H1 (cell line): ENCODE measurements around the gene JUP. TPM values are rescaled to one million over a fixed set of nuclear protein-coding genes. Genes with fewer than 3 reads are reported as not detected.

ENCODE experiments used
- CTCF ChIA-PET: fragments of 300-600 bp; sonication (Branson Sonifier 250); formaldehyde crosslinking; loops from one replicate; lab custom pipeline; 2021; ENCODE audit not compliant: partially characterized antibody; lab: Charles Lee
- POLR2A ChIA-PET: fragments of 300-600 bp; sonication (Branson Sonifier 250); formaldehyde crosslinking; loops from one replicate; lab custom pipeline; 2021; ENCODE audit warnings: inconsistent platforms; ENCODE audit not compliant: partially characterized antibody; lab: Charles Lee
- DNase-seq, 2 experiments: peaks; one replicate each; pipeline versions ENCODE4 v3.0.0 to v3.0.0-alpha.2; 2010 to 2022; ENCODE audit warnings: low spot score in 2 of 2, low read depth in 1 of 2, mixed read lengths in 1 of 2
- FAIRE-seq: peaks from 2 replicates; lab custom pipeline; 2011; peaks lifted over from hg19 to GRCh38; lab: Jason Lieb, UNC
- H2AFZ ChIP-seq: 2 replicates; pipeline ENCODE4 v1.8.1; 2012; ENCODE audit warnings: low read length, inconsistent platforms
- H2AK5ac ChIP-seq: 2 replicates; pipeline ENCODE4 v1.6.1; 2013; ENCODE audit warnings: low read depth, low read length
- H2BK120ac ChIP-seq: replicated peaks from 2 replicates; pipeline ENCODE3; 2013; ENCODE audit warnings: low read depth, low read length, inconsistent platforms
- H2BK12ac ChIP-seq: 2 replicates; pipeline ENCODE4 v1.6.1; 2013; ENCODE audit warnings: low read depth, low read length
- H2BK15ac ChIP-seq: 2 replicates; pipeline ENCODE4 v1.6.1; 2013; ENCODE audit warnings: low read length
- H2BK20ac ChIP-seq: 2 replicates; pipeline ENCODE4 v1.6.1; 2013; ENCODE audit warnings: low read length
- H2BK5ac ChIP-seq: 2 replicates; pipeline ENCODE4 v1.6.1; 2013; ENCODE audit warnings: low read depth, low read length
- H3K14ac ChIP-seq: 2 replicates; pipeline ENCODE4 v1.6.1; 2013; ENCODE audit warnings: inconsistent platforms; ENCODE audit not compliant: insufficient read length
- H3K18ac ChIP-seq: 2 replicates; pipeline ENCODE4 v1.6.1; 2013; ENCODE audit warnings: low read length; ENCODE audit errors: extremely low read depth
- H3K23ac ChIP-seq: 2 replicates; pipeline ENCODE4 v1.6.1; 2013; ENCODE audit warnings: inconsistent platforms; ENCODE audit not compliant: insufficient read length
- H3K23me2 ChIP-seq: 2 replicates; pipeline ENCODE4 v1.6.1; 2013; ENCODE audit warnings: low read depth, low read length
- H3K27ac ChIP-seq: 2 replicates; pipeline ENCODE4 v1.6.1; 2011; ENCODE audit warnings: low read depth, low read length, inconsistent platforms
- H3K27me3 ChIP-seq, 4 experiments: replicated peaks in 1 of 4; 1 replicate in 1 of 4; 2 replicates in 3 of 4; pipeline versions ENCODE4 v1.6.1 to v1.8.1; 2011 to 2013; ENCODE audit warnings: low read length in 3 of 4, mild to moderate bottlenecking in 3 of 4, inconsistent platforms in 2 of 4, mixed read lengths in 2 of 4, moderate library complexity in 1 of 4; ENCODE audit not compliant: control insufficient read depth in 3 of 4, insufficient read depth in 3 of 4; ENCODE audit errors: extremely low read depth in 1 of 4
- H3K36me3 ChIP-seq, 4 experiments: 2 replicates each; pipeline versions ENCODE4 v1.6.1 to v1.8.1; 2011 to 2013; ENCODE audit warnings: mild to moderate bottlenecking in 4 of 4, low read length in 3 of 4, moderate library complexity in 2 of 4, control low read depth in 1 of 4, inconsistent platforms in 1 of 4; ENCODE audit not compliant: insufficient read depth in 4 of 4, control insufficient read depth in 2 of 4
- H3K4ac ChIP-seq: replicated peaks from 2 replicates; pipeline ENCODE3; 2013; ENCODE audit warnings: low read length, low read depth, mixed read lengths, inconsistent platforms; ENCODE audit not compliant: insufficient read length
- H3K4me1 ChIP-seq, 4 experiments: replicated peaks in 1 of 4; 1 replicate in 1 of 4; 2 replicates in 3 of 4; pipeline versions ENCODE4 v1.6.1 to v1.8.1; 2011 to 2013; ENCODE audit warnings: low read length in 3 of 4, inconsistent platforms in 2 of 4, mixed read lengths in 1 of 4; ENCODE audit not compliant: insufficient read depth in 4 of 4, control insufficient read depth in 3 of 4
- H3K4me2 ChIP-seq, 2 experiments: 2 replicates each; pipeline versions ENCODE4 v1.6.1 to v1.8.1; 2011 to 2013; ENCODE audit warnings: low read depth in 2 of 2, low read length in 2 of 2, control low read depth in 1 of 2, inconsistent platforms in 1 of 2, mild to moderate bottlenecking in 1 of 2; ENCODE audit not compliant: insufficient read depth in 1 of 2
- H3K4me3 ChIP-seq, 4 experiments: fragments of 200-600, 300-600 bp in 1 of 4; sonication (generic), shearing (Covaris generic), sonication (Bioruptor Twin) in 1 of 4; 2 replicates each; pipeline versions ENCODE4 v1.5.1 to v1.8.1; 2011 to 2016; ENCODE audit warnings: low read length in 4 of 4, low read depth in 3 of 4, control low read depth in 2 of 4, inconsistent platforms in 2 of 4, mild to moderate bottlenecking in 2 of 4, mixed read lengths in 1 of 4, moderate library complexity in 1 of 4; ENCODE audit not compliant: insufficient read depth in 2 of 4; ENCODE audit errors: extremely low read depth in 1 of 4
- H3K56ac ChIP-seq: replicated peaks from 2 replicates; pipeline ENCODE3; 2013; ENCODE audit warnings: low read depth, mild to moderate bottlenecking, mixed read lengths, low read length, inconsistent platforms; ENCODE audit not compliant: insufficient read length
- H3K79me1 ChIP-seq: 2 replicates; pipeline ENCODE4 v1.6.1; 2013; ENCODE audit warnings: low read depth, low read length, control low read depth
- H3K79me2 ChIP-seq, 2 experiments: 2 replicates each; pipeline versions ENCODE4 v1.6.1 to v1.8.1; 2012 to 2013; ENCODE audit warnings: low read length in 2 of 2, mild to moderate bottlenecking in 2 of 2, inconsistent platforms in 1 of 2; ENCODE audit not compliant: insufficient read depth in 2 of 2, control insufficient read depth in 1 of 2
- H3K9ac ChIP-seq, 4 experiments: replicated peaks in 1 of 4; 1 replicate in 1 of 4; 2 replicates in 3 of 4; pipeline versions ENCODE4 v1.6.1 to v1.8.1; 2011 to 2013; ENCODE audit warnings: low read depth in 3 of 4, low read length in 3 of 4, control low read depth in 2 of 4, mild to moderate bottlenecking in 2 of 4, moderate library complexity in 2 of 4, inconsistent platforms in 1 of 4; ENCODE audit errors: extremely low read depth in 1 of 4
- H3K9me3 ChIP-seq, 2 experiments: 2 replicates each; pipeline versions ENCODE4 v1.6.1 to v1.8.1; 2012 to 2013; ENCODE audit warnings: mild to moderate bottlenecking in 2 of 2, moderate library complexity in 2 of 2, control low read depth in 1 of 2, inconsistent platforms in 1 of 2, low read depth in 1 of 2, low read length in 1 of 2, mixed read lengths in 1 of 2; ENCODE audit not compliant: insufficient read depth in 2 of 2
- H4K20me1 ChIP-seq, 2 experiments: replicated peaks in 1 of 2; 2 replicates each; pipeline versions ENCODE3 to v1.8.1; 2011 to 2013; ENCODE audit warnings: inconsistent platforms in 2 of 2, low read length in 2 of 2, mild to moderate bottlenecking in 1 of 2; ENCODE audit not compliant: insufficient read depth in 2 of 2, control insufficient read depth in 1 of 2
- H4K5ac ChIP-seq: 2 replicates; pipeline ENCODE4 v1.6.1; 2013; ENCODE audit warnings: low read length, low read depth, mixed read lengths, inconsistent platforms; ENCODE audit not compliant: insufficient read length
- H4K8ac ChIP-seq: 2 replicates; pipeline ENCODE4 v1.8.0; 2013; ENCODE audit warnings: mild to moderate bottlenecking, moderate library complexity, low read length, inconsistent platforms; ENCODE audit not compliant: insufficient read depth; ENCODE audit errors: extremely low read depth
- H4K91ac ChIP-seq: replicated peaks from 2 replicates; pipeline ENCODE3; 2013; ENCODE audit warnings: low read length, mixed read lengths, inconsistent platforms; ENCODE audit not compliant: insufficient read length
- BCL11A ChIP-seq, 2 experiments: IDR thresholded peaks; one replicate each; pipeline ENCODE4 v1.6.1; 2011; ENCODE audit warnings: low read depth in 2 of 2, low read length in 2 of 2, mild to moderate bottlenecking in 2 of 2
- CREB1 ChIP-seq: IDR thresholded peaks from 2 replicates; pipeline ENCODE4 v1.6.1; 2012; ENCODE audit warnings: inconsistent platforms
- EP300 ChIP-seq, 2 experiments: IDR thresholded peaks; 1 replicate in 1 of 2; 2 replicates in 1 of 2; pipeline ENCODE4 v1.6.1; 2011 to 2012; ENCODE audit warnings: low read depth in 2 of 2, low read length in 2 of 2, mild to moderate bottlenecking in 2 of 2, borderline replicate concordance in 1 of 2, inconsistent platforms in 1 of 2, moderate library complexity in 1 of 2
- GABPA ChIP-seq: IDR thresholded peaks from 2 replicates; pipeline ENCODE4 v1.6.1; 2011; ENCODE audit warnings: mild to moderate bottlenecking, low read length, moderate library complexity, borderline replicate concordance; ENCODE audit not compliant: insufficient read depth
- HDAC6 ChIP-seq: IDR thresholded peaks from one replicate; pipeline ENCODE4 v1.7.1; 2012; ENCODE audit warnings: low read depth, mild to moderate bottlenecking, inconsistent platforms, low read length, moderate library complexity
- PHF8 ChIP-seq: fragments of 200-600 bp; sonication (generic); conservative IDR thresholded peaks from 2 replicates; pipeline ENCODE4 v1.7.1; 2012; ENCODE audit warnings: low read depth, mild to moderate bottlenecking, inconsistent platforms, low read length, moderate library complexity
- RAD21 ChIP-seq, 2 experiments: IDR thresholded peaks in 1 of 2; conservative IDR thresholded peaks in 1 of 2; 2 replicates each; pipeline ENCODE4 v1.6.1; 2011; ENCODE audit warnings: low read depth in 2 of 2, low read length in 2 of 2, improper control_type of control experiment in 1 of 2, inconsistent platforms in 1 of 2, mild to moderate bottlenecking in 1 of 2, moderate library complexity in 1 of 2
- RNF2 ChIP-seq: fragments of 200-900, 300-1000 bp; sonication (generic); IDR thresholded peaks from 2 replicates; pipeline ENCODE4 v1.7.1; 2016; ENCODE audit warnings: borderline replicate concordance, low read depth, mild to moderate bottlenecking, antibody characterized with exemption, low read length; ENCODE audit not compliant: poor library complexity, severe bottlenecking; ENCODE audit errors: missing control alignments
- SIN3A ChIP-seq, 2 experiments: IDR thresholded peaks in 1 of 2; conservative IDR thresholded peaks in 1 of 2; 2 replicates each; pipeline ENCODE4 v1.6.1; 2011 to 2012; ENCODE audit warnings: low read length in 2 of 2, improper control_type of control experiment in 1 of 2, low read depth in 1 of 2, mild to moderate bottlenecking in 1 of 2
- WGBS, 2 experiments: shearing (Covaris generic) in 1 of 2; methylation state at CpG; one replicate each; pipeline versions ENCODE4 v1.1.6 to v1.1.7; 2013 to 2015; ENCODE audit warnings: low lambda C conversion rate in 2 of 2, mixed read lengths in 2 of 2, inconsistent platforms in 1 of 2, low coverage in 1 of 2, missing lambda C conversion rate in 1 of 2; ENCODE audit not compliant: insufficient replicate concordance in 2 of 2, insufficient coverage in 1 of 2, insufficient read length in 1 of 2; ENCODE audit errors: extremely low coverage in 1 of 2, missing lambda C conversion rate in 1 of 2; 5-methylcytosine and 5-hydroxymethylcytosine counted together
- polyA plus RNA-seq, 7 experiments: library from polyadenylated mRNA; depleted of rRNA in 3 of 7; stranded (reverse) in 5 of 7; unstranded in 2 of 7; fragments of >200 nt in 5 of 7; fragments of 200-250 nt in 2 of 7; gene quantifications; 1 replicate in 5 of 7; 2 replicates in 1 of 7; 4 replicates in 1 of 7; pipeline versions ENCODE4 v1.2.1 to v1.2.3, GENCODE V29; 2011 to 2013; ENCODE audit warnings: missing spikeins in 2 of 7, mixed read lengths in 2 of 7
- total RNA-seq: library from RNA; stranded (reverse); fragmentation: NEBNext Ultra II Directional; extraction: Animal tissue kit (Norgen Biotek cat#: 25700); gene quantifications from 2 replicates; pipeline ENCODE4 v1.2.1, GENCODE V29; 2021
- TF ChIP-seq, protein P1 (sequence below): IDR thresholded peaks from 2 replicates; pipeline ENCODE4 v1.6.1; 2011; ENCODE audit warnings: low read depth, mild to moderate bottlenecking, low read length; ENCODE audit not compliant: insufficient read depth
- TF ChIP-seq, protein P2 (sequence below): IDR thresholded peaks from 2 replicates; pipeline ENCODE4 v1.6.1; 2012; ENCODE audit warnings: inconsistent platforms

Gene JUP
- total and polyA plus RNA-seq, 2 of the 8 experiments (the other 6 are each of a cell fraction or from before 2014, with no cell fraction given), result 62.8 to 102 TPM

DNA sequence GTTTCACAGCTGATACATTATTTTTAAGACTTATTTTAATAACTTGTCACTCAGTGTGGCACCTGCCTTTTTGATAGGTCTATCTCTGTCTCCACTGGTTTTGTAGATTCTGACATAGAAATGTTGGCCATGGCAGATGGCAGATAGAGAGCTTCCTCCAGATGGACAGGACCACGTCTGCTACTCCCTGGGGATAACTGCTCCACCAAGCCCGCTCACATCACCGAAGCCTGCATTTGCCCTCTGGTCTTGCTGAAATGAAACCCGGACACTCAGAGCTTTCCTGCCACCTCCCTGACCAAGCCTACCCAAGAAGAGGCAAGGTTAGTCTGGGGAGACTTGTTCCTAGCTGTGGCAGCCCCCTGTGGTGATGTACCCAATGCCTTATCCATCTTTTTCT is 35.6 kb downstream of the JUP start:
- H3K23ac ChIP-seq, result no peak overlapping the region
- no peaks in the 10 kb centered on the region; a peak in 2 of 7 replicates for H3K27me3 ChIP-seq
- no peak overlapping the region for H3K4ac ChIP-seq
- H4K91ac ChIP-seq, result no peak overlapping the region
- H2BK5ac ChIP-seq, result no peak overlapping the region
- H3K4me2 ChIP-seq, result no peak overlapping the region
- H2BK12ac ChIP-seq, result no peak overlapping the region
- H3K79me2 ChIP-seq, result no peaks in the 10 kb centered on the region
- no peak overlapping the region for H3K27ac ChIP-seq
- FAIRE-seq (no peak), DNase-seq (no peak)
- no peaks in the 10 kb centered on the region for H3K79me1 ChIP-seq
- H2BK120ac ChIP-seq, result no peak overlapping the region
- no peak overlapping the region for H4K5ac ChIP-seq
- no peaks in the 10 kb centered on the region for H3K23me2 ChIP-seq
- no peak overlapping the region for H2AK5ac ChIP-seq
- no peak overlapping the region for H2BK20ac ChIP-seq
- ChIA-PET CTCF (interaction anchor here (2.0 to 6.0 kb wide), 4 partner anchors 13 to 60 kb away, joined by 4 to 48 read pairs (median 8); partner anchors contain the start of genes JUP and P3H4), POLR2A (interaction anchor here (0.6 to 3.1 kb wide), 12 partner anchors 9 to 114 kb away, joined by 3 to 16 read pairs (median 4); partner anchors contain the start of genes FKBP10, HAP1, KLHL11 and P3H4)
- H4K20me1 ChIP-seq, result peaks cover 2% of the 10 kb centered on the region in 2 experiments
- 94% methylated on average over 4 of the region's 4 CpGs; no CpG with 5 or more reads in 1 of the 2 experiments for WGBS, 2 experiments
- no peak overlapping the region for H4K8ac ChIP-seq
- no peak overlapping the region for H3K18ac ChIP-seq
- no peaks in the 10 kb centered on the region for H3K4me1 ChIP-seq
- H3K36me3 ChIP-seq, result peaks cover 0 to 8% (median 5%) of the 10 kb centered on the region in 4 experiments; a peak in 3 of 8 replicates
- H3K4me3 ChIP-seq, result no peak overlapping the region
- no peaks in the 10 kb centered on the region for H3K9me3 ChIP-seq
- H3K14ac ChIP-seq, result no peak overlapping the region
- no peak overlapping the region for H3K9ac ChIP-seq
- no peak overlapping the region for H2AFZ ChIP-seq
- no peak overlapping the region for H2BK15ac ChIP-seq
- H3K56ac ChIP-seq, result no peak overlapping the region
- TF ChIP-seq RNF2, result no peak
- TF ChIP-seq HDAC6, result no peak
- TF ChIP-seq, protein P1, sequence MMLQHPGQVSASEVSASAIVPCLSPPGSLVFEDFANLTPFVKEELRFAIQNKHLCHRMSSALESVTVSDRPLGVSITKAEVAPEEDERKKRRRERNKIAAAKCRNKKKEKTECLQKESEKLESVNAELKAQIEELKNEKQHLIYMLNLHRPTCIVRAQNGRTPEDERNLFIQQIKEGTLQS, result no peak
- no peak for TF ChIP-seq BCL11A (IDR thresholded peaks at IDR 0.05; ENCODE audit: low read depth in 2 of 2, low read length in 2 of 2)
- TF ChIP-seq SIN3A (conservative IDR thresholded peaks at IDR 0.05 in 1 of 2, IDR thresholded peaks at IDR 0.05 in 1 of 2; ENCODE audit: low read depth in 1 of 2, low read length in 2 of 2), result no peak
- no peak for TF ChIP-seq PHF8
- TF ChIP-seq GABPA, result no peak
- no peak for TF ChIP-seq RAD21 (IDR thresholded peaks at IDR 0.05 in 1 of 2, conservative IDR thresholded peaks at IDR 0.05 in 1 of 2; ENCODE audit: low read depth in 2 of 2, low read length in 2 of 2)
- TF ChIP-seq, protein P2, sequence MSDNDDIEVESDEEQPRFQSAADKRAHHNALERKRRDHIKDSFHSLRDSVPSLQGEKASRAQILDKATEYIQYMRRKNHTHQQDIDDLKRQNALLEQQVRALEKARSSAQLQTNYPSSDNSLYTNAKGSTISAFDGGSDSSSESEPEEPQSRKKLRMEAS, result no peak
- no peak for TF ChIP-seq CREB1
- TF ChIP-seq EP300 (IDR thresholded peaks at IDR 0.05; ENCODE audit: borderline replicate concordance in 1 of 2, low read depth in 2 of 2, low read length in 2 of 2), result no peak
